GM08714 (cell line): Measurements from ENCODE around the gene STYK1.

Experiments used
- H3K4me3 ChIP-seq: fragments of 200-500 bp; sonication (Bioruptor generic); 2 replicates; pipeline ENCODE4 v1.5.1; 2014; ENCODE audit warnings: mild to moderate bottlenecking, low read length, inconsistent platforms
- ZNF274 ChIP-seq: IDR thresholded peaks from 2 replicates; pipeline ENCODE4 v1.6.1; 2012; ENCODE audit warnings: mild to moderate bottlenecking, low read depth, low read length

Gene STYK1

GRCh38 chr12:10705655-10706054 lies 31.8 kb upstream of the STYK1 start:
- H3K4me3 ChIP-seq, result no peak overlapping the region
- no peak for TF ChIP-seq ZNF274

DNA sequence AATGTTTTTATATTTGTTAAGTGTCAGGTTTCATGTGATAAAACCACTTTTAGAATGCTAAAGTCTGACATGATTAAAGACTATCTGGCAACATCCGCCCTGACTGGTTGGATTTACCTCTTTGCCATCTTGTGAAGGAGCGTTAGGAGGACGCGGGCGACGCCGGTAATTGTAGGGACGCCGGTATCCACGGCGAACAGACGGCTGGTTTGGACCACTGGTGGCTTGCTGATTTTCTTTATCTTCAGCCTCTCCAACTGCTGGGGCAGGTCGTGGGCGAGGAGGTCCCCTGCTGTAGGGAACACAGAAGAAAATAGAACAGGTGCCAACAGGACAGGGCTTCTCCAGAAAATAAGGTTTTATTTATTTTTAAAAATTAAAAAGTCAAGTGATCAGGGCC lies 28.0 kb upstream of the STYK1 start:
- TF ChIP-seq ZNF274, result no peak
- H3K4me3 ChIP-seq, result no peak overlapping the region

DNA sequence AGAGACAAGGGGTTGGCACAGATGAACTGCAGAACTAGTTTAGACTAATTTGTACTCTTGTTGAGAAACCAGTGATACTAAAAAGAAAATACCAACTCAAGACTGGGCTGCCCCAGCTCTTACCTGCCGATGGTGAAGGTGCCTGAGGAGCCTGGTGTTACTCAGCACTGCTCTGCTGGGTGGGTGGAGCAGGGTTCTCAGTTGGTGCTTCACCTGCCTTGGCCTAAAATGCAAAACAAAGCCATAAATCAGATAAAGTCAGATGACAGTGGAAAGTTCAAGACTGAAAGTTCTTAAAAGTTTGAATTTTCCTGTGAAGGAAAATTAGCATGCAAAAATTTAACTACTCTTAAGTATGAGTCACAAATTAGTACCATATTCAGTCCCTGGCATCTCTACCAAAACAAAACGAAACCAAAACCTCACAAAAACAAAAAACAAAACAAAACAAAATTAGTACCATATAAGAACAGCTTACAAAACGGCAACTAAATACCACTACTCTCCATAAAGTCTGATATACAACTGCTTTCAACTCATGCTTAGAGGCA lies 27.4 kb upstream of the STYK1 start:
- TF ChIP-seq ZNF274, result no peak
- H3K4me3 ChIP-seq, result no peak overlapping the region

- no peak overlapping the region for H3K4me3 ChIP-seq
- TF ChIP-seq ZNF274, result no peak
Observed at GRCh38 chr12:10700581-10700980, 26.7 kb upstream of the STYK1 start.

DNA sequence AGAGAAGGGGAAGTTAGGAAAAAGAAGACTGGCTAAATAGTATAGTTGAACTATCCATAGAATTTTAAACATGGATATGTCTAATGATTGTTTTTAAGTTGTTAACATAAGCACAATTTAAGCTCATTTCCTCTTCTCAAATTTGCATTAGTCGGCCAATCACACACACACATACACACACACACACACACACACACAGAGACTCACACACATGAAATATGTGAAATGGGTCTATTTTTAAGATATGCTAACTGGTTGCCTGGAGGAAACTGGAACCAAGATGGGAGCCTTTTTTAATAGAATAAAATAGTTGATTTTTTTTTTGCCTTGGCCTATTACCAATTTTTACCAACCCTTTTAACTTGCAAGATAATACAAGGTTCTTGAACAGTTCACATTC lies 24.0 kb upstream of the STYK1 start:
- no peak overlapping the region for H3K4me3 ChIP-seq
- TF ChIP-seq ZNF274, result no peak

GRCh38 chr12:10697156-10697555 lies 23.3 kb upstream of the STYK1 start:
- no peak overlapping the region for H3K4me3 ChIP-seq
- no peak for TF ChIP-seq ZNF274

- H3K4me3 ChIP-seq, result no peak overlapping the region
- TF ChIP-seq ZNF274, result no peak
Observed at GRCh38 chr12:10690906-10691305, 17.1 kb upstream of the STYK1 start.

GRCh38 chr12:10689146-10689545 lies 15.3 kb upstream of the STYK1 start:
- no peak for TF ChIP-seq ZNF274
- no peak overlapping the region for H3K4me3 ChIP-seq

DNA sequence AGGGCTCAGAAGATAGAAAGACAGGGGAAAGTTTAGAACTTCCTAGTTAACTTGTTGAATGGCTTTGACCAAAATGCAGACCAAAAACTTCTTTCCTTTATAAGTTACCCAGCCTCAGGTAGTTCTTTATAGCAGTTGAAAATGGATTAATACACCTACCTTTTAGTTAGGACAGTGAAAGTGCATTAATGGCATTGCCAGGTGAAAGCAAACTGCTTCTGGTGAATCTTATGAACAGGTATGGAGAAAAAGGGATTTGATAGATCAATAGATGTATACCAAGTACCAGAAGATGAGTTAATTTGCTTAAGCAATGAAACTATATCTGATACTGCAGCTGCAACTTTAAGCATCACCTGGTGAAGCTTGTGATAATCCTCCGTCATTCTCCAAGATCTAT lies 14.2 kb upstream of the STYK1 start:
- H3K4me3 ChIP-seq, result no peak overlapping the region
- no peak for TF ChIP-seq ZNF274

DNA sequence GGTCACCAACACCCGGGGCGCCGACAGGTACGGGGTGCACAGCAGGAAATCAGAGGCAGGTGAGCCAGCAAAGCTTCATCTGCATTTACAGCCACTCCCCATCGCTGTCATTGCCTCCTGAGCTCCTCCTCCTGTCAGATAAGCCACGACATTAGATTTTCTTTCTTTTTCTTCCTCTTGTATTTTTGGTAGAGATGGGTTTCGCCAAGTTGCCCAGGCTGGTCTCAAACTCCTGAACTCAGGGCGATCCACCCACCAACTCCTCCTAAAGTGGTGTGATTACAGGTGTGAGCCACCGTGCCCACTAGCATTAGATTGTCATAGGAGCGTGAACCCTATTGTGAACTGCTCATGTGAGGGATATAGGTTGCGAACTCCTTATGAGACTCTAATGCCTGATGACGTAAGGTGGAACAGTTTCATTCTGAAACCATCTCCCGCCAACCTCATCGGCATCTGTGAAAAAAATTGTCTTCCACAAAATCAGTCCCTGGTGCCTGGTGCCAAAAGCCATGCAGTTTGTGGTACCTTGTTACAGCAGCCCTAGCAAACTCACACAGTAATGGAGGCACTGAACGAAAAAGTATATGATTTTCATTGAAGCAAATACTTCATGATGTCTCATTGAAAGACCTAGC lies 1.5 kb downstream of the STYK1 start:
- H3K4me3 ChIP-seq, result no peak overlapping the region
- TF ChIP-seq ZNF274, result no peak

DNA sequence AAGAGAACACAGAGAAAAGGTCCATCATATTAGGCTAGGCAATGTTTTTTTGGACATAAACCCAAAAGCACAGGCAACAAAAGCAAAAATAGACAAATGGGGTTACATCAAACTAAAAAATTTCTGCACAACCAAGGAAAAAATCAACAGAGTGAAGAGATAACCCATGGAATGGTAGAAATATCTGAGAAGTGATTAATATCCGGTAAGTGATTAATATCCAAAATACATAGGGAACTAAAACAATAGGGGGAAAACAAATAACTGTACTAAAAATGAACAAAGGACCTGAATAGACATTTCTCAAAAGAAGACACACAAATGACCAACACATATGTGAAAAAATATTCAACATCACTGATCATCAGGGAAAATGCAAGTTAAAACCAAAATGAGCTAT lies 4.3 kb downstream of the STYK1 start:
- no peak for TF ChIP-seq ZNF274
- H3K4me3 ChIP-seq, result no peak overlapping the region

DNA sequence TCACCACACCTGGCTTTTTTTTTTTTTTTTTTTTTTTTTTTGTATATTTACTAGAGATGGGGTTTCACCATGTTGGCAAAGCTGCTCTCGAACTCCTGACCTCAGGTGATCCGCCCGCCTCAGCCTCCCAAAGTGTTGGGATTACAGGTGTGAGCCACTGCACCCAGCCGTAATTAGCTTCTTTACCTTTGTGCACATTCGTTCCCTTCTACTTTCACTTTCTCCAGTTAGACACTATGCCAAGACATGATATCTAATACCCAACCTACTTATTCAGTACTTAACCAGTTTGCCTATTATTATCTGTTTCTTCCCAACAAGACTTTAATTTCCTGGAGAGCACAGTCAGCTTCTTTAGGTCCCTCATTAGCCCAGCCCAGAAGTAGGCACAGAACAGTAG lies 5.3 kb downstream of the STYK1 start:
- peak overlapping the region; percentile 16; the same call in 1 of the 2 replicates for H3K4me3 ChIP-seq
- TF ChIP-seq ZNF274, result no peak

DNA sequence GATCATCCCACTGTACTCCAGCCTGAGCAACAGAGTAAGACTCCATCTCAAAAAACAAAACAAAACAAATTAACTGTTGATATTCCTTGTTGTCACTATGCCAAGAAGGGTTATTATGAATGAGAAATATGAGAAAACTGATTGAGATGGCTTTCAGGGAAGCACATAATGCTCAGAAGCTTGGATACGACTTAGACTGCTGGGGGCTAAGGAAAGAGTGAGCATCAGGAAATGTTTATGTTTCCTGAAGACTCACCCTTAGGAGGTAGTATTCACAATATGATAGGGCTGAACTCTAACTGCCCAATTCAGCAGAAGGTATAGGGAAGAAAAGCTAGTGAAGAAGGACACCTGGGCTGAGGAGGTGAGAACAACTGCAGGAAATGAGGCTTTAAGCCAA lies 6.3 kb downstream of the STYK1 start:
- no peak for TF ChIP-seq ZNF274
- no peak overlapping the region for H3K4me3 ChIP-seq

GRCh38 chr12:10664499-10664898 lies 9.4 kb downstream of the STYK1 start:
- TF ChIP-seq ZNF274, result no peak
- no peak overlapping the region for H3K4me3 ChIP-seq

DNA sequence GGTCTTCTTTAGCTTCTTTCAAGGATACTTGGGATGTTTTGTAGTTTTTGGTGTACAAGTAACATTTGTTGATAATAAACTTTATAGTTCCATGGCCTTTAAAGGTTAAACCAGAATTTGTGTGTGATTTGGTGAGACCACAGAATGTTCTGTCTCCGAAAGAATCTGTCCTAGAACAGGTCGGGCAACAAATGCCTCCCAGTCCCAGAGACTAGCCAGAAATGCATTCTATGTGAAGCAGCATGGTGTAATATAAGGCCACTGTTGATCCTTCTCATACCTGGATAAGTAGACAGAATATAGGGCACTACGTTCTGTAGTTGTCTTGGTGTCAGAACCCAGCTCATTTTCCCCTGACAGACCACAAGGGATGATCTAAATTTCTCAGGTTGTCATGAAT lies 10.0 kb downstream of the STYK1 start:
- no peak overlapping the region for H3K4me3 ChIP-seq
- TF ChIP-seq ZNF274, result no peak

- TF ChIP-seq ZNF274, result no peak
- H3K4me3 ChIP-seq, result no peak overlapping the region
Observed at GRCh38 chr12:10661338-10661737, 12.5 kb downstream of the STYK1 start.
